Small intestine (tissue), 7 donors: Measurements from ENCODE around the gene MAP2K5. TPM values are rescaled to one million over a fixed set of nuclear protein-coding genes. Genes with fewer than 3 reads are reported as not detected.

Source experiments
- DNase-seq, 2 donors: peaks; one replicate each; pipeline versions ENCODE4 v3.0.0 to v3.0.0-alpha.2; 2013
- FAIRE-seq: peaks from 2 replicates; lab custom pipeline; 2012; peaks lifted over from hg19 to GRCh38; lab: Jason Lieb, UNC
- H3K27ac ChIP-seq, 3 donors: one replicate each; pipeline ENCODE4 v1.5.1; 2013; ENCODE audit warnings: low read length in 2 of 3, mild to moderate bottlenecking in 2 of 3, control low read depth in 1 of 3, inconsistent platforms in 1 of 3, low read depth in 1 of 3, moderate library complexity in 1 of 3
- H3K27me3 ChIP-seq, 3 donors: one replicate each; pipeline ENCODE4 v1.6.1; 2013; ENCODE audit warnings: low read length in 3 of 3, inconsistent platforms in 1 of 3; ENCODE audit not compliant: control insufficient read depth in 3 of 3, insufficient read depth in 3 of 3
- H3K36me3 ChIP-seq, 3 donors: one replicate each; pipeline ENCODE4 v1.6.1; 2013; ENCODE audit warnings: low read length in 3 of 3, inconsistent platforms in 1 of 3, low read depth in 1 of 3, mild to moderate bottlenecking in 1 of 3, moderate library complexity in 1 of 3; ENCODE audit not compliant: control insufficient read depth in 3 of 3, insufficient read depth in 2 of 3
- H3K4me1 ChIP-seq, 3 donors: one replicate each; pipeline ENCODE4 v1.6.1; 2013; ENCODE audit warnings: low read length in 2 of 3, inconsistent platforms in 1 of 3, low read depth in 1 of 3, mild to moderate bottlenecking in 1 of 3, moderate library complexity in 1 of 3; ENCODE audit not compliant: control insufficient read depth in 3 of 3, insufficient read depth in 2 of 3
- H3K4me3 ChIP-seq, 3 donors: one replicate each; pipeline ENCODE4 v1.5.1; 2013; ENCODE audit warnings: low read length in 3 of 3, control low read depth in 1 of 3, inconsistent platforms in 1 of 3, low read depth in 1 of 3, mild to moderate bottlenecking in 1 of 3, moderate library complexity in 1 of 3
- H3K9me3 ChIP-seq, 2 donors: one replicate each; pipeline ENCODE4 v1.6.1; 2013; ENCODE audit warnings: low read depth in 1 of 2, low read length in 1 of 2; ENCODE audit not compliant: control insufficient read depth in 2 of 2, insufficient read depth in 1 of 2
- WGBS, 3 donors: extraction: QIAGEN DNeasy Blood & Tissue Kit; methylation state at CpG; one replicate each; pipeline ENCODE4 v1.1.7; 2013; 5-methylcytosine and 5-hydroxymethylcytosine counted together
- polyA plus RNA-seq, 4 donors: library from polyadenylated mRNA; stranded (reverse) in 3 of 4; unstranded in 1 of 4; fragments of 200-250 nt in 3 of 4; fragments of 120-200 nt in 1 of 4; gene quantifications; one replicate each; pipeline versions ENCODE4 v1.2.1 to v1.2.3, GENCODE V29; 2013
- donor health status: healthy with polysubstance abuse.
- donor health status: control.
- donor health status: control.
- donor health status: Bipolar disorder and iron deficiency.
- donor health status: healthy.

MAP2K5 gene
- polyA plus RNA-seq, 4 donors = 10.5 to 15.6 (median 11.8) TPM

- no peaks in the 10 kb centered on the region for H3K27me3 ChIP-seq
- H3K9me3 ChIP-seq = peaks cover 0 to 3% of the 10 kb centered on the region in 2 donors
- 94 to 97% (median 95%) methylated on average over 3 of the region's 3 CpGs for WGBS, 3 donors
- H3K4me1 ChIP-seq = no peaks in the 10 kb centered on the region
- FAIRE-seq (no peak), DNase-seq (no peak)
- no peak overlapping the region for H3K27ac ChIP-seq
- no peak overlapping the region for H3K4me3 ChIP-seq
- peaks cover 0 to 4% (median 2%) of the 10 kb centered on the region in 3 donors for H3K36me3 ChIP-seq
These were observed 248.3 kb downstream of the MAP2K5 start for GRCh38 chr15:67790610-67791319.

GRCh38 chr15:67792250-67792942 lies 249.9 kb downstream of the MAP2K5 start:
- FAIRE-seq (no peak), DNase-seq (no peak)
- Histone ChIP-seq H3K4me1 (no peaks in the 10 kb centered on the region), H3K27ac (no peak overlapping the region), H3K27me3 (no peaks in the 10 kb centered on the region), H3K36me3 (peaks cover 0 to 4% (median 2%) of the 10 kb centered on the region in 3 donors), H3K9me3 (peaks cover 0 to 3% of the 10 kb centered on the region in 2 donors), H3K4me3 (no peak overlapping the region)
- WGBS, 3 donors = 84 to 92% (median 85%) methylated on average over 8 of the region's 8 CpGs

GRCh38 chr15:67794832-67795574 lies 252.5 kb downstream of the MAP2K5 start:
- Histone ChIP-seq H3K9me3 (peaks cover 0 to 3% of the 10 kb centered on the region in 2 donors), H3K36me3 (peaks cover 0 to 7% (median 4%) of the 10 kb centered on the region in 3 donors), H3K27me3 (no peaks in the 10 kb centered on the region), H3K4me3 (no peak overlapping the region), H3K4me1 (peaks cover 0 to 4% (median 0%) of the 10 kb centered on the region in 3 donors), H3K27ac (no peak overlapping the region)
- no peak for FAIRE-seq
- 88 to 98% (median 98%) methylated on average over 4 of the region's 4 CpGs for WGBS, 3 donors
- DNase-seq = no peak

GRCh38 chr15:67796196-67797127 lies 254.0 kb downstream of the MAP2K5 start:
- WGBS, 3 donors = 75 to 89% (median 86%) methylated on average over 4 of the region's 4 CpGs
- Histone ChIP-seq H3K4me1 (peaks cover 0 to 4% (median 0%) of the 10 kb centered on the region in 3 donors), H3K4me3 (no peak overlapping the region), H3K36me3 (peaks cover 0 to 5% (median 2%) of the 10 kb centered on the region in 3 donors), H3K9me3 (peaks cover 0 to 3% of the 10 kb centered on the region in 2 donors), H3K27ac (no peak overlapping the region), H3K27me3 (no peaks in the 10 kb centered on the region)
- DNase-seq (no peak), FAIRE-seq (no peak)

DNA sequence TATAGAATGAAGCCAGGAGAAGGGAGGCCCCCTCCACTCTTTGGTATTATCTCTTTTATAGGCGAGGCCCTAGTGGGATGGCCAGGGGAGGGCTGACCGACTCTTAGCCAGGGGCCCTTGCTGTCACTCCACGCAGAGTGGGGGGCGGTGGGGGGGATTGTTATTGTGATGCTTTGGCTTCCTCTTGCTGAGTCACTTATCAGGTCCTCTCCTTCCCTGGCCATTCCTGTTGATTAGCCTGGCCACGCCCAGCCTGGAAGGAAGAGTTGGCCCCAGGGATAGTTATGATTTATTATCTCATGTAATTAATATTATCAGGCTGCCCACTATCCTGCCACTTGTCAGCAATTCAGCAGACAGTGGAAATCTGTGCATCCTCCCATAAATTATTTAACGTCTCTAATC lies 257.3 kb downstream of the MAP2K5 start:
- FAIRE-seq = no peak
- H3K4me1 ChIP-seq = peaks cover 0 to 4% (median 0%) of the 10 kb centered on the region in 3 donors
- no peak overlapping the region for H3K27ac ChIP-seq
- H3K4me3 ChIP-seq = no peak overlapping the region
- DNase-seq = peak in 1 of 2 donors; percentile 11
- H3K36me3 ChIP-seq = peaks cover 0 to 11% (median 0%) of the 10 kb centered on the region in 3 donors
- H3K27me3 ChIP-seq = no peaks in the 10 kb centered on the region
- peaks cover 0 to 2% of the 10 kb centered on the region in 2 donors for H3K9me3 ChIP-seq
- WGBS, 3 donors = 70 to 75% (median 71%) methylated on average over 6 of the region's 6 CpGs

DNA sequence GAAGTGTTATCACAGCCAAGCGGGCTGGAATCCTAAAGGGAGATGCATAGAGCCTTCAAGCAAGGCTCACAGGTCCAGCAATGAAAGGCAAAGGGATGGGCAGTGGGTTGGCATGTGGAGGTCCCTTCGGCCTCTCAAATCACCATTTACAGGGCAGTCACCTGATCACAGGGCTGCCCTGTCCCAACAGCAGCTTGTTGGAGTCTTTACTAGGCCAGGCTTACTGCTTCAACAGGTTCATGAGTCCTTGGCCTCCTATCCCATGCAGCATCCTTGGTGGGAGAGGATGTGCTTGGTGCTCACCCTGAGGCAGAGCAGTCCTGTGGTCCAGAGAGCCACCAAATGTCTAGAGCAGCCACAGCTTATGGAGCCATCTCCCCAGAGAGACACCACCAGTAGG lies 258.6 kb downstream of the MAP2K5 start:
- FAIRE-seq = no peak
- H3K27ac ChIP-seq = no peak overlapping the region
- WGBS, 3 donors = 89 to 99% (median 96%) methylated on average over 2 of the region's 2 CpGs

GRCh38 chr15:67801926-67802914 lies 259.7 kb downstream of the MAP2K5 start:
- H3K9me3 ChIP-seq = no peaks in the 10 kb centered on the region
- H3K4me1 ChIP-seq = peaks cover 0 to 4% (median 0%) of the 10 kb centered on the region in 3 donors
- FAIRE-seq (no peak), DNase-seq (no peak)
- no peak overlapping the region for H3K4me3 ChIP-seq
- WGBS, 3 donors = 85 to 88% (median 86%) methylated on average over 19 of the region's 19 CpGs
- peaks cover 0 to 26% (median 0%) of the 10 kb centered on the region in 3 donors for H3K36me3 ChIP-seq
- no peak overlapping the region for H3K27ac ChIP-seq
- H3K27me3 ChIP-seq = no peaks in the 10 kb centered on the region

More for the DNA sequence above, 258.6 kb downstream of the MAP2K5 start:
- Histone ChIP-seq H3K9me3 (no peaks in the 10 kb centered on the region), H3K4me1 (peaks cover 0 to 4% (median 0%) of the 10 kb centered on the region in 3 donors), H3K27me3 (no peaks in the 10 kb centered on the region), H3K4me3 (no peak overlapping the region), H3K36me3 (peaks cover 0 to 15% (median 0%) of the 10 kb centered on the region in 3 donors)
- DNase-seq = no peak
